Astrocyte of the hippocampus (primary cell): Measurements from ENCODE around the gene IL17RE.
"Not testable (repeated sequence)": the region's sequence is repeated elsewhere in the genome, so short reads cannot be mapped to it uniquely, and the experiment has no call there.

ENCODE experiments used
- DNase-seq: peaks from one replicate; pipeline ENCODE4 v3.0.0; 2011; ENCODE audit warnings: low read depth, low spot score

IL17RE gene, protein sequence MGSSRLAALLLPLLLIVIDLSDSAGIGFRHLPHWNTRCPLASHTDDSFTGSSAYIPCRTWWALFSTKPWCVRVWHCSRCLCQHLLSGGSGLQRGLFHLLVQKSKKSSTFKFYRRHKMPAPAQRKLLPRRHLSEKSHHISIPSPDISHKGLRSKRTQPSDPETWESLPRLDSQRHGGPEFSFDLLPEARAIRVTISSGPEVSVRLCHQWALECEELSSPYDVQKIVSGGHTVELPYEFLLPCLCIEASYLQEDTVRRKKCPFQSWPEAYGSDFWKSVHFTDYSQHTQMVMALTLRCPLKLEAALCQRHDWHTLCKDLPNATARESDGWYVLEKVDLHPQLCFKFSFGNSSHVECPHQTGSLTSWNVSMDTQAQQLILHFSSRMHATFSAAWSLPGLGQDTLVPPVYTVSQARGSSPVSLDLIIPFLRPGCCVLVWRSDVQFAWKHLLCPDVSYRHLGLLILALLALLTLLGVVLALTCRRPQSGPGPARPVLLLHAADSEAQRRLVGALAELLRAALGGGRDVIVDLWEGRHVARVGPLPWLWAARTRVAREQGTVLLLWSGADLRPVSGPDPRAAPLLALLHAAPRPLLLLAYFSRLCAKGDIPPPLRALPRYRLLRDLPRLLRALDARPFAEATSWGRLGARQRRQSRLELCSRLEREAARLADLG

DNA sequence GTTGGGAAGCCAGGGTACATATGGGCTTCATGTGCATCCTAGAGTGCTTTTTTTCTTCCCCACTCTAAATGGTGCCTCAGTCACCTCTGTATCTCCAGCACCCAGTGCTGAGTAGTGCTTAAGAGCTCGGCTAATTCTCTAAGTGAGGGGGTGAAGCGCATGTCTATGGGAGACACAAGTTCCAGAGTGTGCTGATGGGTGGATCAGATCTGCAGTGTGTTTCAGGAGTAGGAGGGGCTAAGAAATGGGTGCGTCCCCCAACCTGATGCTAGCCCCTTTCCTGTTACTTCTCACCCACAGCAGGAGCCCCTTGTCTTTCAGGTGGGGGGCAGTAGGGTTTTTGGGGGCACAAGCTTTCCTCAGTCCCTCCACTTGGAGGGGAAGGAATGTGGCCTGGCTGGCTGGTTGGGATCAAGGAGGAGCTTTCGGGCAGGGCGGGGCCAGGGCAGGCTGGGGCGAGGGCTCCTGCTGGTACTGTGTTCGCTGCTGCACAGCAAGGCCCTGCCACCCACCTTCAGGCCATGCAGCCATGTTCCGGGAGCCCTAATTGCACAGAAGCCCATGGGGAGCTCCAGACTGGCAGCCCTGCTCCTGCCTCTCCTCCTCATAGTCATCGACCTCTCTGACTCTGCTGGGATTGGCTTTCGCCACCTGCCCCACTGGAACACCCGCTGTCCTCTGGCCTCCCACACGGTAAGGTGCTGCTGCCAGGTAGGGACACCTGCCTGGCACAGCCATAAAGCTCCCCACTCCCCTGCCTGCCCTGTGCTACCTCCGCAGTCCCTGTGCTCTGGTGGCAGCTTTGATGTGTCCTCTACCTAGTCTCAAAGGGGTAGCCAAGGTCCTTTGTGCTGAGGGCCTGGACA is at the start of gene IL17RE:
Gene IL17RE, plus strand, starts transcription at position 477 of the 866 bp plus-strand sequence. Its CDS starts 85 bp downstream, at position 562.
- no peak for DNase-seq

DNA sequence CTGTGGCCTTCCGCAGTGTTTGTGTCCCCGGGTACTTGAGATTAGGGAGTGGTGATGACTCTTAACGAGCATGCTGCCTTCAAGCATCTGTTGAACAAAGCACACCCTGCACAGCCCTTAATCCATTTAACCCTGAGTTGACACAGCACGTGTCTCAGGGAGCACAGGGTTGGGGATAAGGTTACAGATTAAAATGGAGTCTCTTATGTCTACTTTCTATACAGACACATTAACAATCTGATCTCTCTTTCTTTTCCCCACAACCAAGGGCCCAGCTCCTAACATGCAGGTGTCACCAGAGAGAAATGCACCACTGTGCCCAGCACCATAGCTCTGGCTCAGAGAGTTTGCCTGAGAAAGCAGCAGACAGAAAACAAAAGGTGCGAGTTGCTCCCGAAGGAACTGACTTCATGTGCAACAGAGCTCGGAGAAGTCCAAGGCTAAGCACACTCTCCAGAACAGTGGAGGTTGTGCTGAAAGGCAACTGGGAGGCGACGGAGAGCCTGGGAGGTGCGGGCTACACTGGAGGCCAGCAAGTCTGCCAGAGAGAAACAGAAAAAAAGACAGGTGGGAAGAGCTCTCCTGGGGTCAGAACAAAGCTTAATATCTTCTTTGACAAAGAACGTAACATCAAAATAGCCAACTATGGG is 48.2 kb upstream of the IL17RE start:
- DNase-seq, result not testable (repeated sequence)

DNA sequence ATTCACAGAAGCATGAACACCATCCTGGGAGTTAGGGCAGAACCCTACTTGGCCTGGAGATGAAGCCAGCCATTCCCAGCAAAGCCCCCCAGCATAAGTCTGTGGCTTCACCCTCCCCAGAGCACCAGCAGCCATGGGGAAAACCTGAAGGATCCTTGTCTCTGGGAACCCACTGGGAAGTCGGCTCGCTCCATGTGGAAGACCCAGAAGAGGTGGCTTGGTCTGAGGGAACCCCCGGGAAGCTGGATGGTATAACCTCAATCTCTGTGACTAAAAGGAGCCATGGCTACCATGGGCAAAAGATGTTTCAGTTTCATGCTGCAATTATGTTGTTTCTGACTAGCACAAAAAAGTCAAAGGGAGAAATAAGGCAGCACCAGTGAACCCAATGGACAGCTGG is 47.1 kb upstream of the IL17RE start:
- no peak for DNase-seq

DNA sequence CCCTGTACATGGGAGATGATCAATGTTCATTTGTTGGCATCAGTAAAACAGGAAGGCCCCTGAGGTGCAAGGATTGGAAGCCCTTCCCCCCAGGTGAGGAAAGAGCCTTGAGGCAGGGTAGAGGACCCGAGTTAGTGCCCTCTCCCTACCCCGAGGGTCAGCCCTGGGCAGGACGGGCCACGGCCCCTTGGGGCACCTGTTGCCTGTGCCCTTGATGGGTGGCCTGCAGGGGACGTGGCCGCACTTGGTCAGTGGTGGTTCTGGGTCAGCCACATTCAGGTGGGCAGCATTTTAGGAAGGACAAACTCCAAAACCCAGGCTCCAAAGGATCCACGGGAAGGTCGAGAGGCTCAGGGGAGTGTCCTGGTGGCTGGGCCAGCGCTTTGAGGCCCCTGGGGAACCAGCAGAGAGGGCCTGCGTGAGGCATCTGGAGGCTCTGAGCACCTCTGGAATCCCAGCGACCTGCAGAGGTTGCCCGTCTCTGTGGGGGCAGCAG is 43.1 kb upstream of the IL17RE start:
- no peak for DNase-seq

DNA sequence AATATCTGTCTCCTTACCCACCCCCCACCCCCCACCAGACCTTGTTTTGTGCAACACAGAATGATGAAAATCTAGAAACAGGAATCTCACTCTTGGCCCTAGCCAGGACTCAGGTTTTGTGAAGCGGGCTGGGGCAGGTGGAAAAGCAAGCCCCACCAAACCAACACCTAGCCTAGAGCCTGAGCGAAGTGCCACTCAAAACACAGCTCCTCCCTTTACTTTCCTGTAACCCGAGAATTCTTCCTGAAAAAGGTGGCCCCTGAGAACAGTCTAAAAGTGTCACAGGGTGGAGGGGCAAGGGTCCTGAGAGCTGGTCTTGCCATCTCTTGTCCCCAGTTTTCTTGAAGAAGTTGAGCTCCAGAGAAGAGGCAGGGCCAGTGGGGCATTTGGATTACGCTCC is 41.4 kb upstream of the IL17RE start:
- no peak for DNase-seq

DNA sequence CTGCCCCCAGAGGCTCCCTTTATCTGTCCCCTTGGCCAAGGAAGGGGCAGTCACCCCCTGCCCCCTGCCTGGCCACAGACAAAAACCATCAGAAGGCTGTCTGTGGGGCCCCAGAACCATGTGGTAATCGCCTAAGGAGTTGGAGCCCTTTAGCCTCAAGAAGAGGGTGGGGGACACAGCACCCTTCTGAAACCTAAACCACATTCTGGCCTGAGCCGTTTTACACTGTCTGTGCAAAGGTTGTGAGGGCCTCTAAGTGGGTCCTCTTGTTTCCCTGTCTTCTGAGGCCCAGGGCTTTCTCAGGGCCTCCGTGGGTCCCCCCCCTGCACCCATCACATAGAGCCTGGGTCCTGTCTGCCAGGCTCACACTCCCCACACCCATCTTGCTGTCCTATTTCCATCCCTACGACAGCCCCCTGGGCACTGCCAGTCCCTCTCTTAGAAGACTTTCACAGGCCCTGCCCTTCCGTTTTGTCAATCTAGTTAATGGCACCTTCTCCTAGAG is 41.0 kb upstream of the IL17RE start:
- no peak for DNase-seq

DNA sequence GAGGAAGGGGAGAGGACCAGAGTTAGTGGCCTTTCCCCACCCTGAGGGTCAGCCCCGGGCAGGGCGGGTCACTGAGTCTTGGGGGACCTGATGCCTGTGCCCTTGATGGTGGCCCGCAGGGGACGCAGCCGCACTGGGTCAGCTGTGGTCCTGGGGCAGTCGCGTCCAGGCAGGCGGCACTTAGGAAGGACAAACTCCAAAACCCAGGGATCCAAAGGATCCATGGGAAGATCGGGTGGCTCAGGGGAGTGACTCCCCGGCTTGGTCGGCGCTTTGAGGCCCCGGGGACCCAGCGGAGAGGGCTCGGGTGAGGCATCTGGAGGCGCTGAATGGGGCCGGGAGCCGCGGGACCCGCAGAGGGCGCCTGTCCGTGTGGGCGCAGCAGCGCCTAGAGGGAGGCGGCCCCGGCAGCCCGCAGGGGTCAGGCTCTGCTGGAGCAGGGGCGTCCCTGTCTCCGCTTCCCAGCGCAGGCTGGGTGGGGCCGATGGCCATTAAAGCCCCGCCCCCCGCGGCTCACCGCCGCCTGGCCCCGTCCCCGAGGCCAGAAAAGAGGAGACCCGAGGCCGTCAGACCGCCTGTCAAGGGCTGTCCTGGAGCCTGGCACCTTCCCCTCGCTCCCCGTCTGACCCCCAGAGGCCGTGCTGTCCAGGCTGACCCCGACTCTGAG is 40.1 kb upstream of the IL17RE start:
- peak; percentile 37 for DNase-seq

DNA sequence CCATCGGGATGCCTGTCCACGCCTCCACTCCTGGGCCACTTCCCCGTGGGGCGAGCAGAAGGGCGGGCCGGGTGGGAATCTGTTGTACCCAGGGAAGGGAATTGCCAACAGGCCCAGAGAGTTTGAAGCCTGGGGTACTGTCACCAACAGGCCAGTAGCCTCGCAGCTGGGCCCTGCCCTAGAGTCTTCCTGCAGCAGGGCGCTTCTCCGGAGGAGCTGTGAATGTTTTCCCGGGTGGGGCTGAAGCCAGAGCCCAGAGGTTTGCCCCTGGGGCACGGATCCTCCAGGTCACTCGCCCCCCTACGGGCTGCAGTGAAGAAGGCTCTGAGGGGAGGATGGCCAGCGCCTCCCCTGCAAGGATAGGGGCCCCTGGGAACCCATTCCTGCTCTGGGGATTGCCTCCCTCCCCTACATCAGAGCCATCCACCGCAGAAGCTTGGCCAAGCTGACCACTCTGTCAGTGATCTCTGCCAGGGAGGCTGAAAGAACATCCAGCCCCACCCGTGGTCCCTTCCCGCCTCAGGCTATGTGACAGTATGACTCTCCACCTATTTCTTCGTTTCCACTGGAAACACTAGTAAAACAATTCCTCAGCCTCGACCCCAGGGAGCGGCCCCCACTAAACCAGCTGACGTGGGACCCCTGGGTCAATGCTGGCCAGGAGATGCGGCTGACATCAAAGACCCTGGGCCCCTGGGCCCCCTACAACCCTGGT is 39.4 kb upstream of the IL17RE start:
- DNase-seq, result no peak

DNA sequence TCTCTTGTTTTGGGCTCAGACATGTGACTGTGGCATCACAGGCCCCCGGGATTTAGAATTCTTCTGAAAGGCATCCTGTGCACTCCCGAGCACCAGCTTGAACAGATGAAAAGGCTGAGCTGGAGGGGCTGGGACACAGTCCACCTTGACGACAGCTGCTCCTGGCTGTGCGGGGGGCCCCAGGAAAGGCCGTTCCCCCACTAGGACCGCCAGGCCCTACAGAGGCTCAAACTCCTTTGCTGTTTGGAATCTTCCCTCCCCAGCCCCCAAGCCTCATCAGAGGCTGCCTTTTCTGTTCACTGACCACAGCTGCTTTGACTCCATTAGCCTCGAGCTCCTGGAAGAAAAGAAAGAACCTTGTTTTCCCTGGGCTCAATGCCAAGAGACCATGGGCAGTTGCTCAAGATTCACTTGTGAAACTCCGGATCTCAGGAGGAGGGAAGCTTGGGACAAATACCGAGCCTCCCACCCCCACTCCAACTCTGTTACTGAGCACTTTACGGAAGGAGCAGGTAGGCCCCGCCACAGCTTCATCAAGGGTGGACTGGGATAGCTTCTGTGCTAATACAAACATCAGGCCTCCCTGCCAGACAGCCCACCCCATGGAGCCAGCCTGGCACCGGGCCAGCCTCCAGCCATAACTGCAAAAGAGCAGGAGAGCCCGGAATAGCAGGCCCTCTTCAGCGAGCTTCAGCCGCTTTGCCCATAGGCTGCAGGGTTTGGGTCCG is 38.3 kb upstream of the IL17RE start:
- DNase-seq, result peak; percentile 95

DNA sequence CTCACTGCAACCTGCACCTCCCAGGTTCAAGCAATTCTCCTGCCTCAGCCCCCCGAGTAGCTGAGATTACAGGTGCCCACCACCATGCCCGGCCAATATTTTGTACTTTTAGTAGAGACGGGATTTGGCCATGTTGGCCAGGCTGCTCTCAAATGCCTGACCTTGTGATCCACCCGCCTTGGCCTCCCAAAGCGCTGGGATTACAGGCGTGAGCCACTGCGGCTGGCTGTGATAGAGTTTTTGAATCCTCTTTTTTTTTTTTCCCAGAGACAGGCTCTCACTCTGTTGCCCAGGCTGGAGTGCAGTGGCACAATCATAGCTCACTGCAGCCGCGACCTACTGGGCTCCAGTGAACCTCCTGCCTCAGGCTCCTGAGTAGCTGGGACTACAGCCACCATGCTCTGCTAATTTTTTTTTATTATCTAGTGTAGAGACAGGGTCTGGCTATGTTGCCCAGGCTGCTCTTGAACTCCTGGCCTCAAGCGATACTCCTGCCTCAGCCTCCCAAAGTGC is 37.5 kb upstream of the IL17RE start:
- DNase-seq, result not testable (repeated sequence)

DNA sequence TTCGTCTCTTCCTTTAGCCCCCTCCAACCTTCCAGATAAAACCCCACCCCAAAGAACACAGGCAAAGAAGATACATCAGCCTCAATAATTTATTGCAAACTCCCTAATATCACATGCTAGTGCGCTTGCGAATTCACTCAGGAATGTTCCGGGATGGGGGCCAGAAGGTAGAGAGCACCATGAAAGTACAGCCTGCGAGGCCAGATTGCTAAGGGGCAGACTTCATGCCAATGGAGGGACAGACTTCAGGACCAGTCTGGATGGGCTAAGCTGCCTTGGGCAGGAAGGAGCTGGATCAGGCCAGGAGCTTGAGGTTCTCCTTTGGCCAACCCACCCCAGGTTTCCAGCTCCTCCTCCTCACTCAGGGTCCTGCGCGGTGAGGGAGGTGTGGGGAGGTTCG is 36.0 kb upstream of the IL17RE start:
- DNase-seq, result peak; percentile 73

DNA sequence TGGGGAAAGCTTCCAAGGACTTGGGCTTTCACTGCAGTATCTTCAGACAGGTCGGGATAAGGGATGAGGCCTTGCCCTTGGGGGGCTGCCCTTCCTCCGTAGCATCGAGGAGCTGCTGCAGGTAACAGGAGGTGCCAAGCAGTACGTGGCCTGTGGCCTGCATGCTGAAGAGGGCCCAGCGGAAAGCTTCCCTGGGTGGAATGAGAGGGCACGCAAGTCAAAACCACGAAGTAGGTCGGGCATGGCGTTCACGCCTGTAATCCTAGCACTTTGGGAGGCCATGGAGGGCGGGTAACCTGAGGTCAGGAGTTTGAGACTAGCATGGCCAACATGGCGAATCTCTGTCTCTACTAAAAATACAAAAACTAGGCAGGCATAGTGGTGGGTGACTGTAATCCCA is 35.5 kb upstream of the IL17RE start:
- DNase-seq, result no peak

DNA sequence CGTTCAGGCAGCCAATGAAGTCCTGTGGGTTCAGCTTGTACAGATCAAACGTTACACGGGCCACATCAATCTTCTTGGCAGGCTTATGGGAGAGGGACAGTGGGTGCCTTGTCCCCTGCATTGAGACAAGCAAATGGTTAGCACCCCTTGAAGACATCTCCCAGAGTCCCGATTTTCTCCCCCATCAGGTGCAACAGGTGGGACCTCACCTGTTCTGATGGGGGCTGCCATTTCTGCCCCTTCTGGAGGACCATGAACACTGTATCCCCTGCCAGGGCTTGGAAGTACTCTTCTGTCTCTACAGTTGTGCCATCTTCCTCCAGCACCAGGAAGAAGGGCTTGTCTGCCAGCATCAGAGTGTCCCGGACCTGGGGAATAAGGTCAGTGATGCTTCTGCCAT is 32.7 kb upstream of the IL17RE start:
- DNase-seq, result no peak

DNA sequence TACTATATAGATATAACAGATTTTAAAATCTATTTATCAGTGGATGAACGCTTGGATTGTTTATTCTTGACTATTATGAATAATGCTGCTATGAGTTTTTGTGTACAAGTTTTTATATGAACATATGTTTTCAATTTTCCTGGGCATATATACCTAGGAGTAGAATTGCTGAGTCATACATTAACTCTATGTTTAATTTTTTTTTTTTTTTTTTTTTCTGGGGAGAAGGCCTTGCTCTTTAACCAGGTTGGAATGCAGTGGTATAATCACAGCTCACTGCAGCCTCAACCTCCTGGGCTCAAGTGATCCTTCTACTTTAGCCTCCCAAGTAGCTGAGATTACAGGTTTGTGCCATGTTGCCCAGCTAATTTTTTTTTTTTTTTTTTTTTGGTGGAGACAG is 31.7 kb upstream of the IL17RE start:
- no peak for DNase-seq

DNA sequence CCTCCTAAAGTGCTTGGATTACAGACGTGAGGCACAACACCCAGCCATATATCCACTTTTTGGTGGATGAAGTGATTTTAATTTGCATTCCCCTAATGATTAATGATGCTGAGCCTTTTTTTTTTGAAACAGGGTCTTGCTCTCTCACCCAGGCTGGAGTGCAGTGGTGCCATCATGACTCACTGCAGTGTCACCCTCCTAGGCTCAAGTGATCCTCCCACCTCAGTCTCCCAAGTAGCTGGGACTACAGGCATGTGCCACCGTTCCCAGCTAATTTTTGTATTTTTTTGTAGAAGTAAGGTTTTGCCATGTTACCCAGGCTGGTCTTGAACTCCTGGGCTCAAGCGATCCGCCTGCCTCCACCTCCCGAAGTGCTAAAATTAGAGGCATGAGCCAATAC is 30.6 kb upstream of the IL17RE start:
- DNase-seq, result not testable (repeated sequence)

DNA sequence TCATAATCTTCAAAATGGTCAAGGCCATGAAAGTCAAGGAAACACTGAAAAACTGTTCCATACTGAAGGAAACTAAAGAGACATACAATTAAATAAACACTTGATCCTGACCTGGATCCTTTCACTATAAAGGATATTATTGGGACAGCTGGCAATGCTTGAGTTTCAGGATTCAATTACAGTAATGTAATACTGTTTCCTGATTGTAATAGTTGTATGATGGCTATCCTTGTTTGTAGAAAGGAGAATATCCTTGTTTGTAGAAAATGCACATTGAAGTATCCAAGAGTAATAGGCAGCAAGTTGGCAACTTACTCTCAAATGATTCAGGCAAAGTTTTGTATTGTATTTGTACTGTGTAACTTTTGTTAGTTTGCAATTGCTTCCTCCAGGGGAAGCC is 27.2 kb upstream of the IL17RE start:
- no peak for DNase-seq

DNA sequence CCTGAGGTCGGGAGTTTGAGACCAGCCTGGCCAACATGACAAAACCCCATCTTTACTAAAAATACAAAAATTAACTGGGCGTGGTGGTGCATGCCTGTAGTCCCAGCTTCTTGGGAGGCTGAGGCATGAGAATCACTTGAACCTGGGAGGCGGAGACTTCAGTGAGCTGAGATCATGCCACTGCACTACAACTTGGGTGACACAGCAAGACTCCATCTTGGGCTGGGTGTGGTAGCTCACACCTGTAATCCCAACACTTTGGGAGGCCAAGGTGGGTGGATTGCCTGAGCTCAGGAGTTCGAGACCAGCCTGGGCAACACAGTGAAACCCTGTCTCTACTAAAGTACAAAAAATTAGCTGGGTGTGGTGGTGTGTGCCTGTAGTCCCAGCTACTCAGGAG is 26.4 kb upstream of the IL17RE start:
- DNase-seq, result not testable (repeated sequence)

DNA sequence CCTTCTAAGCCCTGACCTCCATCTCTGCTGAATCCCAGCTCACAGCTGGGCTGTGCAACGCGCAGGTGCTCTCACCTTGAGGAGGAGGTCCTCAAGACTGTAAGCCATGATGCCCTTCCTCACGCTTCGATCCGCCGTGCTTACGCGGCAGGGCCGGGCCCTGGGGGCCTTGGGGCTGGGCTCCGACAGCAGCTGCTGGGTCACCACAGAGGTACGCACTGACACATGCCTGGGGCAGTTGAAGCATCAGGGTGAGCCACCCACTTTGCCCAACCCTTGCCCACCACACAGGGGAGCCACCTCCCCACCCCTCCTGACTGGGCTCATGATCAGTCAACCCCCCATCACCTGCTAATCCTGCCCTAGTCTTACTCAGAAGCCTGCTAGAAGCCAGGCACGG is 25.7 kb upstream of the IL17RE start:
- no peak for DNase-seq

DNA sequence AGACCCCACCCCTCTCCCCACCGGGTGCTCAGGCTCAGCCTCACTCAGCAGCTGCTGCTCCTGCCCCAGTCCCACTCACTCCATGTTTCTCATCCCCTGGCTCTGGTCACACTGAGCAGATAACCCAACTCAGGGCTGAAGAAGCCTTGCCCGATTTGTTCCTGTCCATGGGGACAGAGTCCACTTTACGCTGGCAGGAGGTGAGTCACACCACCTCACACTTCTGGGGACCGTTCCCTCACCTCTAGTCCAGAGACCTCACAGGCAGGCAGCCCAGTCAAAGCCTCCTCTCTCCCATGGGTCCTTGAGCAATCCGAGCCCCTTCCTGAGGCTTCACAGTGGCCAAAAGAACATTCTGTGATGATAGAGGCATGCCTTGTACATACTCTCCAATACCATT is 23.9 kb upstream of the IL17RE start:
- no peak for DNase-seq
